ENCODE measurements around the gene VAT1L.

Gene VAT1L

DNA sequence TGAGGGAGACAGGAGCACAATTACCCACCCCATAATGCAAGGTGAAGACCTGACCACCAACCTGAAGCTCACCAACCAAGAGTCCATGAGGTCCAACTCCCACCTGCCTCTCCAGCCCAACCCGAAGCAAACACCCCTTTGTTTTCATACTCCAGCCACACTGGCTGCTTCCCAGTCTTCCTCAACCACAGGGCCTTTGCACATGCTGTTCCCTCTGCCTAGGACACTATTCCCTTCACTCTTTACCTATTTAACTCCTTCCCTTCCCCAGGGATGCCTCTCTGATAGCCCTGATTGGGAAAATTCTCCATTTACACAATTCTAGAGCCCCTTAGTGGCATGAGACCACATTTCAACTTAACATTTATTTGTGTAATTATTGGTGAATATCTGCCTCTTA is 86.0 kb downstream of the VAT1L start:
- DNase-seq = no peak

DNA sequence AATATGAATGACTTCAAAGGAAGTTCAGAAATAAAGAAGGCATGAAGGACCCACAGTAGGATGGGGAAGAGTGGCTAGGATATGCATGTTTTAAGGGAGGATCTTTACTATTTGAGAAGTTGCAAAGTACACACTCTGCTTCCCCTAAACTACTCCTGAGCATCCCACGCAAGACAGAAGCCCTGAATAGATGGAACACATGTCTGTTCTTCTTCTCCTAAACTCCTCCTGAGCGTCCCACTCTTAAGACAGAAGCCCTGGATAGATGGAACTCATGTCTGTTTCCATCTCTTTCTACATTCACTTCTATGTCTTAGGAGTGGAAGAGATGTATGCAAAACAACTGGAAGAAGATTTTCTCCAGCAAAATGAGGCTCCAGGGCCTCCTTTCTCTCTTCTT is 88.4 kb downstream of the VAT1L start:
- DNase-seq = no peak

DNA sequence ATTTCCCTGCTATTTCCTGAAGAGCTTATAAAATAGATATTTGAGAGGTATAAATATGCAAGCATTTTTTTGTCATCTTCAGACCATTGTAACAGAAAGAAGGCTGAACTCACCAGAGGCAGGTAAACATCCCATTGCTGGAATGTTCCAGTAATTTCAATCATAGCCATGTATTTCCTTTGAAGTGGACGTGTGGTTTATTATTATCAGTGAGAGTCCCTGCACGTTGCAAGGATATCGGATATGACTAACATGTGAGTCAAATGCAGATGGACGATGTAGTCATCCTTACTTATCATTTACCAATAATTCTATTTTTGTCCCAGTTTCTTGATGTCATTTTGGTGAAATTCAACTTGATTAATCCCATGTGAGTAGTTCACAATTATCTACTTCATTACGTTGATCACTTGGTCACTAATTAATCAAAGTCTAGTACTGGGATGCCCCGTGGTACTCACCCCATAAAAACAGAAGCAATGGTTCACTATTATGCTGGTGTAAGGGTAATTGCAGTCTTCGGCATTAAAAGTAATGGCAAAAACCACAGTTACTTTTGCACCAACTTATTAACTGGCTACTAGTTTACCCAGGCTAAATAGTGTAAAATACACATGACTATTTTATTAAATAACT is 89.5 kb downstream of the VAT1L start:
- DNase-seq = no peak

DNA sequence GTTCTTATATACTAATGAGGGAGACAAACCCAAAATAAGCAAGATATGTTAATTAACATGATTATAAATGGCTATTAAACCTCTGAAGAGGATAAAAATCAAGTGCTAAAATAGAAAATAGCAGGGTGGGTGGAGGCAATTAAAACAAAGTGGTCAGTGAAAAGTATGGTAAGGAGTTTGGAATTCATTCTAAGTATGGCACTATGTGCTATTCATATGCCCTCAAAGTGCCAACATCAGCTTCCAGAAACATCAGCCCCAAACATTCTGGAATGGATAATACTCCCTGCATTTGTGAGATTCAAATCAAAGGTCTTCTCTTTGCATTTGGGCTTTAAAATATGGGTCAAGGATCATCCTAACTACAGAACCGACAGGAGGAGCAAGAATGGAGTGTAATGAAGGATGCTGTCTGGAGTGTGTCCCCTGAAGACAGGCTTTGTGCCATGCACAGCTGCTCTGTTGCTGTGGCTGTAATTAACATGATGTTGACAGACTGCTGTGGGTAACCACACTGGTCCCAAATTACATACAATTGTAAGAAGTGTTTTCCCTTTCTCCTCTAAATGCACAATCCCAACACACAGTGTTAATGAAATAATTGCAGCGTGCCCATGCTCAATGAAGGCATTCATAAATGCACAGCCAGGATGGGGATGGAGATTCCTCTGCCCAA is 93.1 kb downstream of the VAT1L start:
- no peak for DNase-seq

DNA sequence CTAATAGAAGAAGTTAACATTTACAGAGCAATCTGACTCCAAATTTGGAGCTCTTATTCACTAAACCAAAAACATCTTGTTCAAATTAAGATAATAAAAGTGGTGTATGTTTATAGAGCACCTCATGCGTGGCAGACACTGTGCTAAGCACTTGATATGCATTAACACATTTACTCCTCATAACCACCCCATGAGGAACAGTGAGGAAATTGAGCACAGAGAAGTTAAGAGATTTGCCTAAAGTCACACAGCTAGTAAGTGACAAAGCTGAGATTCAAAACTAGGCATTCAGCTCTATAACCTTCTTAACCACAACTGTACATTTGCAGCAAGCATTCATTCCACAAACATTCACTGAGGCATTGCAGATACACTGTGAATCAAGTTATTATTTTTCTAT is 94.0 kb downstream of the VAT1L start:
- no peak for DNase-seq

DNA sequence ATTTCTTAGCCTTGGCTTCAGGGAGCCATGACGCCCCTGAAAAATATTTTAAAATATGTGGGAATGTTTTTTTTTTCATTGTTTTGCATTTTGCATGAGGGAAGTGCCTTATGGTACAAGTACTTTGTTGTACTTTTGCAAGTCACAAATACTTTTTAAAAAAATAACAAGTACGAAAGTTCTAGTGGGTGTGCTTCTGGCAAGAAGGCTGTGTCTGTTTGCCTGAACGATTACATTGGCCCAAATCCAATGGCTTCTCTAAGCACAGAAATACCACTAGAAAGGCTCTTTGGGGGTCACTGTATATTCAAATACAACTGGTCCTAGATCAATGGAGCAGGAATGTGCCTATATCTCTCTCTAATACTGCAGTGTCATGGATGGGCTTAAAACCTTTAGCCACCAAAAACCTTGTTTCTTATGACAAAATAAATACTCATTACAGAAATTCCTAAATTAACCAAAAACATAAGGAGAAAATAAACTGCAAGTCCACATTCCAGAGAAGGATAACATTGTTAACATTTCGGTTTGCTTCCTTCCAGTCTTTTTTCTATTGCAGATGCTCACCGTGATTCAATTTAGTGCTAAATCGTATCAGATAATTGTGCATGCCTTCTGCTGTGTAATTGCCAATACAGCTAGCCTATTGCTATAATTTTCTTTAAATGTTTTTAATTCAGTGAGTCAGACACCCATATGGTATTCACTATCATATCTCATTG is 97.4 kb downstream of the VAT1L start:
- DNase-seq = no peak

DNA sequence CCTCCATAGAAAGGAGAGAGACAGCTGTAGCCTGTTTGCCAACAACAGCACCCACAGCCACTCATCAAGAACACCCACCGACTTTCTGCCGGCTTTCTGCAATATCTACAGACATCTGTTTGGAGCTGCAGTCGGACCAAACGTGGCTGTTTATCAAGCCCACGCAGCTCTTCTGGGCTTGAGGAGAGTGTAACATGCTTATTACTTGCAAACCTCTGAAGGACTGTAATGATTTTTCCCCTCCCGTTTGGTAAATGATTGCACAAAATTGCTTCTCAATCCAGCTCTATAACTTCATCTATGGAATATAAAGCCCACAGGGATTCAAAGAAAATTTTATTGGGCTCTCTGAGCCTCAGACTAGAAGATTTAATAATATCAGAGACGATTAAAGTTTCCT is 100.5 kb downstream of the VAT1L start:
- DNase-seq = no peak

DNA sequence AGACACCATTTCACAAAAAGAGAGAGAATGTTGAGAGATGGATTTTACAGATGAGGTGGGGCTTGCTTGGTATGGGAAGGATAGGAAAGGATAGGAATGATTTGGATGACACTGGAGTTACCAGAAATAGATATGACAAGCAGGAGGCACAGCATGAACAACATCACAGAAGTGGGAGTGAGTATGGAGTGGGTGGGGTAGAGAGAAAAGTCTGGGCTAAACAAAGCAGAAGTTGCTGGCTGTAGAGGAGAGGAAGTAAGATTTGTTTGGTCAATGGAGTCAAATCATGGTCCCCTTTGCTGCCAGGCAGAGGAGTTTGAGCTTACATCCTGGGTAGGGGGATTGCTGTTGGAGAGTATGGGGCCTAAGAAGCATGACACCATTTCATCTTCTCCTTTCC is 101.7 kb downstream of the VAT1L start:
- no peak for DNase-seq

DNA sequence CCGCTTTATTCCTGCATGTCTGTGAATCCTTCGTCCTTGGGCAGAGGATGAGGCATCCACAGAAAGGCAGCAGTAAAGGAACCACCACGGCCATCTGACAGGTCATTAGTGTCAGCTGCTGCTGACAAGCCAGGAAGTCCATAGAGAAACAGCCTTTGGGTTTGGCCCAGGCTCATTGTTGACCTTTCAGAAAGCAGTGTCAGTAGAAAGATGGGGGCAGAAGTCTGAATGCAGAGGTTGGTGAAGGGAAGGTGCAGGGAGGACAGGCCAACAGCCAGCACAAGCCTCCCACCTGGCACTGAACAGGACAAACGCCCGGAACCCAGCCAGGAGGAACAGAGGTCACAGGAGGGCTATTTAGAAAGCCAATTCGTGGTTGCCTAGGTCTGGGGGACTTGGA is 105.8 kb downstream of the VAT1L start:
- no peak for DNase-seq

DNA sequence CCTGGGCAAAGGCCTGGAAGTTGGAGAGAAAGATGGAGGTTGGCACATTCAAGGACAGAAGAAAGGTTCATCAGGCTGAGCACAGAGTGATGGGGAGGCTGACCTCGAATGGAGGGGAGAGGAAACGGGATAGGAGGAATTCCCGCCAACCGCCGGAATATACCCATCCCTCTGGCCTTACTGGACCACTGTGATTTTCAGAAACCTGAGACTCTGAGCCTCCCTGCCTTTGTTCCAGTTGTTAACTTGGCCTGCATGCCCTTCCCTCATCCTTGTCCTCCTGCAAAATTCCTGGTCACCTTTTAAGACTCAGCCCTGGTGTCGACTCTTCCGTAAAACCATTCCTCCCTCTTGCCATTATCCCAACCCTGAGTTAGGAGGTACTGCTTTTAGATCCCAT is 107.6 kb downstream of the VAT1L start:
- DNase-seq = no peak

DNA sequence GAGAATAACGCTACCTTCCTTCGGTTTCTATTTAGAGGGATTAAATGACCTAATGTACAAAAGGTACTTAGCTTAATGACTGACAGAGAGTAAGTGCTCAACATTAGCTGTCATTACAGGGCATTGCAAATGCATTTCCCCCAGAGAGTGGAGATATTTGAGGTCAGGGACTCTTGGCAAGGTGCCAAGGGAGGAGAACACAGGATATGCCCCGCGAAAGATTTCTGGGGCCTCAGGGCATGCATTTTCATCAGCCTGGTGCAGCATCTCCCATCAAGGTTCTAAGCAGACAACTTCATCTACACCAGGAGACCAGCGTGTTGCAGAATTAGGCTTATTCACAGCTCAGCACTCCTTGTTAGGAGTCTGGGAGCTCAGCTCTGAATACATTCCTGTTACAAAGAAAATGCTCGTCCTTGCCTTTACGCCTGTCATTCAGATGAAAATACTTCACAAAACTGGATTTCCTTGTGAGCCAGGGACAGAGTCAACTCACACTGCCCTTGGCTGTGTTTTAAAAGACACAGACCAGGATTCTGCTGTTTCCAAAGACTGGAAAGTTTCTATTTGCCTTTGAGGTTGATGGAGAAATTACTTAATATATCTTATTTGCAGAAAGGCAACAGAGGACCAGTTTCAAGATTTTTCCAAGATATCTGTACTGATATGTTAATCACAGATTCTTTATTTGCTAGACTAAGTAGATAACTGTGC is 108.2 kb downstream of the VAT1L start:
- no peak for DNase-seq

DNA sequence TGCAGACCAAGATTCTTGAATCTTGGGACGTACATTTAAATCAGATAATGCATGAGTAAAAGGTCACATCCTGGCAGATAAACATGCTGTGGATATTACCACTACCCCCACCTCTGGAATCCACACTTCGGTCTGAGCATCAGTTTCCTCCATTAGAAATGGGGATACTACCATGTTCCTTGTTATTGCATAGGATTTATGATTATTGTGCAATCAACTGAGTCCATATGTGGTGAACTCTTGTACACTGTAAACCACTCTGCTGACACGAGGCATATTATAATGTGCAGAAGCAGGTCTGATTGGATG is 108.7 kb downstream of the VAT1L start:
- DNase-seq = no peak

DNA sequence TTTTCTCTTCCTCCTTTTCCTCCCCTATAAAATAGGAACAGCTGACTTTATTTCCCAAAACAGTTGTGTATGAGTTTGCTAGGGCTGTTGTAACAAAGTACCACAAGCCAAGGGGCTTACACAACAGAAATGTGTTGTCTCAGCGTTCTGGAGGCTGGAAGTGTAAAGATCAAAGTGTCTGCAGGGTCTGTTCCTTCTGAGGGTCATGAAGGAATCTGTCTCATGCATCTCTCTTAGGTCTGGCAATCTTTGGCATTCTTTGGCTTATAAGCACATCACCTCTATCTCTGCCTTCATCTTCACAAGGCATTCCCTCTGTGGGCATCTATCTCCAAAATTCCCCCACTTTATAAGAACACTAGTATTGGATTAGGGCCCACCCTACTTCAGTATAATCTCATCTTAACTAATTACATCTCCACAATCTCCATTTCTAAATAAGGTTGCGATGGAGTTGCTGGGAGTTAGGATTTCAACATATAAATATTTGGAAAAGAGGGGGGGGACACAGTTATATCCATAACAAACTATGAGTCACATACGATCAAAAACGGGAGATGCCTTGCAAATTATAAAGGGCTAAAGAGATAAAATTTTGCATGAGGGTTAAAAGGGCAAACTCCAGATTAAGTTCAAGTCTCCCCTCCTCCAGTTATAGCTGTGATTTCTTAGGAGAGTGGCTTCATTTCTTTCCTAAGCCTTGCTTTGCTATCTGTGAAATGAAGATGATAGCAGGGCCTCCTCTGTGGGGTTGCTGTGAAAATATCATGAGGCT is 109.7 kb downstream of the VAT1L start:
- no peak for DNase-seq

DNA sequence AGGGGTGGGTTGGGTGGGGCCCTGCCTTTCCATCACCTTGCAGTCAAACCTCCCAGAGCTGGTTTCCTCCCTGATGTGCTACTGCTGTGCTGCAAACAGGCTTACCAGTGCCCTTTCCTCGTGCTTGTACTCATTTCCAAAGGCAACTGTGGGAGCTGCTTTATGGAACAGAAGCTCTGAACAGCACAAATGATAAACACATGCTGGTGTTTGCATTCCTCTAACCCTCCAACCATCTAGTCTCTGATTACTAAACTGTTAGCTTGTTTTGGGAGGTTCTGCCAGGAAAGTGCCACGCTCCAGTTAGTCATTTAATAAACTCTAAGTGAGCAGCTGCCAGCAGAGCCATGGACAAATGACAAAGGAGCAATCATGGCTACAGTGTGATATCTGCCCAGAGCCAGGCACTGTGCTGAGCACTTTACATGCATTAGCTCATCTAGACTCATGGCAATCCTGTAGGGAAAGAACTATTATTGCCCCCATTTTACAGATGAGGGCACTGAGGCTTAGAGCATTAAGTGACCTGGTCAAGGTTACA is 110.4 kb downstream of the VAT1L start:
- DNase-seq = no peak

DNA sequence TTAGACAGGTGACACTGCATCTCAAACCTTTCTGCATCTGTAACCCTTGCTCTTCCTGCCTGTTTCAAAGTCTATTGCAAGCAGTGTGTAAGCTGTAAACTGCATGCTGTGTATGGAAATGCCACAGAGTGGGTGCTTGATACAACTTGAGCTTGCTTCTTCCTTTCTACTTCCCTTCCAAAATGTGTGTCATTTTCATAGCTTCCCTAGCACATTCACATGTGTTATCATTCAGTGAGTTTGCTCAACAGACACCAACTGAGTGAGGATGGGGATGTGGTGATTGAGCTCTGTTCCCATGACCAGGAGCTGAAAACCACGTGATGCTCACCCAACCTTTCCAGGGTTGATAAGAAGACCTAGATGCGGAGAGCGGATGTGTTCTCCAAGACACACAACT is 111.1 kb downstream of the VAT1L start:
- DNase-seq = no peak

DNA sequence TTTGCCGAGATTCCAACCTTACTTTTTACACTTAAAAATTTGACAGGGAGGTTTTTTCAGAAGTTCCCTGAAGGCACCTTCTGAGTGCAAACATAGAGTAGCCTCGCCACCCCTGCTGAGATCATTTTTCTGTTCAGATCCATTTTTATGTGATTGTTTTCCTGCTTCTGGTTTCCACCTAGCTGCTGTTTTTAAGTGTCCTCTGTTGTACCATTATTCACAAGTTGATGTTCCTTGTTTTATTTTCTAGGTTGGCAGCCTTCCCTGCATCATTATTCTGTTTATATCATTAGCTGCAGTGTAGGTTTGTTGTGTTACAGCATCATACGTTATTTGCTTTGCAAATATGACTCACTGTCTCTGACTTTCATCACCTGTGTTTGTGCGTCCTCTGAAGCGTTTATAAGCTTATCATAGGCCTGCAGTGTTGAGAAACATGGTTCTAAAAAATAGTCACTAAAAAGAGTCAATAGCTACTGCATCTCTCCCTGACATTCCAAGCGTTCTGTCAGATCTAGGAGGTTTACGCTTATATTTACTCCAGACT is 117.1 kb downstream of the VAT1L start:
- DNase-seq = peak; percentile 33 to 76

DNA sequence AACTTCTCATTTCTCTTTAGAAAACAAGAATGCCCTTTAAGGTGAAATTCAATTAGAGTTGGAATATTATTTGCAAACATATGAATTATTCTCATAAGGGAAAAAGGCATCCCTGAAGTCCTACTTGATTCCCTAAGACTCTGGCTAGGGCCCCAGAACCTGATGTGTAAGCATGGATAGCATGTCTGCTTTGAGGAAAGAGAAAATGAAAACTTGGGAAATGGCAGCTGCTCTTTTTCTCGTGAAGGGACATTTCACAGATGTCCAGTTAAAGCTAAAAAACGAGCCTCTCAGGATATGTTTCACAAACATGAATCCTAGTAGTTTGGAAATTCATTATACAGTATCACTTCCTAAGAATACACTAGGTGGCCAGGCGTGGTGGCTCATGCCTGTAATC is 121.7 kb downstream of the VAT1L start:
- no peak for DNase-seq

DNA sequence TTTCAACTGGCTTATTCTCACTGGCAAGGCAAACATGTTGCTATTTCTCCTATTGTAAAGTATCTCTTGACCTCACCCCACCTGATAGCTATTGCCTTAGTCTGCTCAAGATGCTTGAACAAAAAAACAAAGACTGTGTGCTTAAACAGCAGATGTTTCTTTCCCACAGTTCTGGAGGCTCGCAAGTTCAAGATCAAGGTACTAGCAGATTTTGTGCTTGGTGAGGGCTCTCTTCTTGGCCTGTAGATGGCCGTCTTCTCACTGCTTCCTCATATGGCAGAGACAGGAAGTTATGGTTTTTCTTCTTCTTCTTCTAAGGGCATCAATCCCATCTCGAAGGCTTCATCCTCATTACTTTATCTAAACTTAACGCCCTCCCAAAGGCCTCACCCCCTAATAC is 124.3 kb downstream of the VAT1L start:
- DNase-seq = no peak

DNA sequence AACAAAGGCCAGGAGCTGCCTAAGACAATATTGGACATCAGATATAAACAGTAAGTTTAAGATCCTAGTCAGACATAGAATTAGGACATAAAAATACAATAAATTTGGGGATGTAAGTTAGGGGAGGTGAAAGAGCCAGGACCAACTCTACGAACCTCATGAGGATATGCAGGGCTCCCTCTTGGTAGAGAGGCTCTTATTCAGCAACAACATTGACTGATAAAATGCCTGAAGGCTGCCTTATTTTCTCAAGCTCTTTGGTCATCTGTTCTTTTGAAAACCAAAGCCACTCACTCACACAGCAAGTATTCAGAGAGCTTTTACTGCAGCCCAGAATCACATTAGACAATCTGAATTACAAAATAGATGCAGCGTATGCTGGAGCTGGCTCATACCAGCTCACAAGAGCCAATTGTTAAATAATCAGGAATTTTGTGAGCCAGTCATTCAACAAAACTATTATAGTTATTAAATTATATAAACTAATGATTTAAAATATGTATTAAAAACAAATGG is 125.4 kb downstream of the VAT1L start:
- DNase-seq = no peak

DNA sequence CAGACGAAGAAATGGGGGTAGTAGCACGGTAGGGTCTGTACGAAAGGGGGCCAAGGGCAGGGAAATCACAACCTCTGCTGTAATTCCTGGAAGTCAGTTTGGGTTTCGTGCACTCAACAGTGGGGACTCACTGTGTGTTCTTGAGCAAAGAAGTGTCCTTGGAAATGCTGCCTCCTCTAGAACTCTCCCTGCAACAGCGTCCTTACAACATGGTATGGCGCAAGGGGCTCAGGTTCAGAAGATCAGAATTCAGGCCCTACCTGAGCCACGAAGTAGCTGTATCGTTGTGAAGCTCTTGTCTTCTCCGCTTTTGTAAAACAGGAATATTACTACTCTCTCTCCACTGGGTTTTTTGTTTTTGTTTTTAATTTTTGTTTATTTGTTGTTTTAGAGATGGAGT is 127.7 kb downstream of the VAT1L start:
- DNase-seq = no peak

DNA sequence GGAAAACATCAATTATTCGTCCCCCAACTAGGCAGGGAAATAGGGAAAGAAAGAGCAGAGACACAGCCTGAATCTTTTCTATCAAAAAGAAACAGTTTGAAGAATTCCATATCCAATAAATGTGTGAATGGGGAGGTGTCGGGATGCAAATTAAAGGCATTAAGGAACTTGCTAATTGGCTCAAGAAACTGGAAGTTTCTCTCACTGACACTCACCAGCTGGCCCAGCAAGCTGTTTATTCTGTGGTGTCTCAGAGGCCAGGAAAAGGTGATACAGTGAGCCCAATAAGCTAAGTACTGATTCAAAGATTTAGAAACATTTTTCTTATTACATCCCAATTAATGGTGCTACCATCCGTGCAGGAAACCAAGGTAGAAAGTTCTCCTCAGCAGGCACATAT is 129.6 kb downstream of the VAT1L start:
- no peak for DNase-seq

All from NCI-H1930 (cell line).